Ovary (tissue), 3 donors: ENCODE measurements around the gene BACH1.

Experiments used
- CTCF ChIP-seq, 3 donors: fragments of 450-650 bp in 2 of 3; fragments of 200-600 bp in 1 of 3; IDR thresholded peaks; one replicate each; pipeline versions ENCODE4 v1.5.1 to v1.8.0; 2016 to 2022; ENCODE audit warnings: antibody characterized with exemption in 3 of 3, mild to moderate bottlenecking in 1 of 3
- EP300 ChIP-seq: sonication (generic); formaldehyde crosslinking; IDR thresholded peaks from one replicate; pipeline ENCODE4 v1.6.1; 2017; ENCODE audit warnings: antibody characterized with exemption
- POLR2A ChIP-seq: fragments of 450-650 bp; IDR thresholded peaks from one replicate; pipeline ENCODE4 v1.6.1; 2017; ENCODE audit warnings: antibody characterized with exemption, mild to moderate bottlenecking, moderate library complexity
- donor health status: DM: no; HTN: no; CAD: no.

DNA sequence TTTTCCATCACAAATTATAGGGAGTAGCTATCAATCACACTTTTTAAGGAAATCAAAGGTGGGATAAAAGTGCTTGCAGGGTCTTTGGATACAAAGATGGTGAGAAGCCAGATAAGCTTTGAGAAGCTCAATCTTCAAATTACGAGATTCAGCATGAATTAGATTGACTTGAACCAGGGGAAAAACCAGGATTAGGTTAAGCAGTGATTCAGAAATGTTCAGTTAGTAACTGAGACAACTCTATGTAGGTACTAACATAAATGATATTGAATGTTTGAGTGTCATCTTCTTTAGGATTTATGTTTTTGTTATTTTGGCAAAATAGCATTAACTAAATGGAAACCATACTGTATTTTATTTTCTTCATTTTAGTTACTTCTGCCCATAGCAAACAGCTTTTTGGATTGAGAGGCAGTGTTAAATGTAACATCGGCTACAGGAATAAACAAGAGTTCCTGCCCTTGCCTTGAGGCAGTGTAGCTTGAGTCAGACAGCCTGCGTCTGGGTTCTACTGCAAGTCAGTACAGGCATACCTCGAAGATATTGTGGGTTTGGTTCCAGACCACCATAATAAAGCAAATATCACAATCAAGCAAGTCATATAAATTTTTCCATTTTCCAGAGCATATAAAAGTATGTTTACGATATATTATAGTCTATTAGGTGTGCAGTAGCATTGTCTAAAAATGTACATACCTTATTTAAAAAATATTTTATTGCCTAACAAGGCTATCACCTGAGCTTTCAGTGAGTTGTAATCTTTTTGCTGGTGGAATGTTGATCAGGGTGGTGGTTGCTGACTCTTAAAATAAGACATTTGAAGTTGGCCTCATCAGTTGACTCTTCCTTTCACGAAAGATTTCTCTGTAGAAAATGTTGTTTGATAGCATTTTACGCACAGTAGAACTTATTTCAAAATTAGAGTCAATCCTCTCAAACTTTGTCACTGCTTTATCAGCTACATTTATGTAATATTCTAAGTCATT, 36.9 kb upstream of the BACH1 start:
- TF ChIP-seq CTCF (IDR thresholded peaks at IDR 0.05) = no peak
- TF ChIP-seq POLR2A = no peak
- no peak for TF ChIP-seq EP300
